A673 (cell line): ENCODE results near the gene RNF115.
"Not testable (repeated sequence)": the region's sequence is repeated elsewhere in the genome, so short reads cannot be mapped to it uniquely, and the experiment has no call there.

ENCODE experiments used
- CTCF ChIP-seq: fragments of 300-800, 200-600 bp; sonication (generic); conservative IDR thresholded peaks from 2 replicates; pipeline ENCODE4 v1.5.1; 2017; ENCODE audit warnings: low read depth, mild to moderate bottlenecking, antibody characterized with exemption, low read length, moderate library complexity, mixed read lengths
- EZH2 ChIP-seq: fragments of 200-600 bp; sonication (generic); IDR thresholded peaks from 2 replicates; pipeline ENCODE4 v1.6.1; 2017; ENCODE audit warnings: borderline replicate concordance, low read depth, mild to moderate bottlenecking, mixed read lengths, antibody characterized with exemption, low read length; ENCODE audit not compliant: poor library complexity, severe bottlenecking

GRCh38 chr1:145812977-145813810 lies 10.7 kb downstream of the RNF115 start:
- TF ChIP-seq CTCF, EZH2: not testable (repeated sequence)
